IMR-90 (cell line): ENCODE data around the gene ANK3. TPM values are rescaled to one million over a fixed set of nuclear protein-coding genes. Genes with fewer than 3 reads are reported as not detected.

ENCODE experiments used
- ATAC-seq: fragments of 200-7000 bp; cut with Tn5 transposase; 2 replicates; pipeline ENCODE4 v1.9.1; 2020; ENCODE audit warnings: low read depth, mild to moderate bottlenecking, moderate library complexity
- BruUV-seq: library from RNA; stranded (reverse); fragments of 400-500 nt; replicated peaks from 2 replicates; lab custom pipeline; 2021; lab: Mats Ljungman, UMichigan
- CTCF ChIA-PET: fragments of 300-600 bp; formaldehyde crosslinking; extraction: SDS; loops from one replicate; lab custom pipeline; 2021; ENCODE audit warnings: antibody characterized with exemption; lab: Yijun Ruan, JAX
- POLR2A ChIA-PET: fragments of 300-600 bp; sonication (Branson Sonifier 250); formaldehyde crosslinking; loops from one replicate; lab custom pipeline; 2022; ENCODE audit warnings: antibody characterized with exemption; ENCODE audit not compliant: unreplicated experiment; lab: Charles Lee
- DNase-seq: peaks from one replicate; pipeline ENCODE4 v3.0.0; 2013
- H2AFZ ChIP-seq: replicated peaks from 2 replicates; pipeline ENCODE3; 2013; ENCODE audit warnings: low read length, mild to moderate bottlenecking; ENCODE audit not compliant: poor library complexity
- H2AK5ac ChIP-seq: 2 replicates; pipeline ENCODE4 v1.6.1; 2013; ENCODE audit warnings: low read depth, low read length, inconsistent platforms
- H2AK9ac ChIP-seq: replicated peaks from 2 replicates; pipeline ENCODE3; 2013; ENCODE audit warnings: mild to moderate bottlenecking, low read depth, low read length, moderate library complexity; ENCODE audit not compliant: poor library complexity
- H2BK120ac ChIP-seq: 2 replicates; pipeline ENCODE4 v1.6.1; 2013; ENCODE audit warnings: low read depth, low read length, inconsistent platforms
- H2BK15ac ChIP-seq: 3 replicates; pipeline ENCODE4 v1.6.1; 2013; ENCODE audit warnings: low read depth, low read length, inconsistent platforms
- H2BK20ac ChIP-seq: 2 replicates; pipeline ENCODE4 v1.6.1; 2013; ENCODE audit warnings: low read depth, mild to moderate bottlenecking, inconsistent platforms, low read length, moderate library complexity
- H2BK5ac ChIP-seq: 2 replicates; pipeline ENCODE4 v1.6.1; 2013; ENCODE audit warnings: mild to moderate bottlenecking, low read depth, low read length, inconsistent platforms; ENCODE audit not compliant: poor library complexity, severe bottlenecking
- H3K14ac ChIP-seq: replicated peaks from 2 replicates; pipeline ENCODE4 v1.6.1; 2013; ENCODE audit warnings: low read depth, low read length, inconsistent platforms
- H3K18ac ChIP-seq: 2 replicates; pipeline ENCODE4 v1.6.1; 2013; ENCODE audit warnings: low read depth, low read length, control low read depth
- H3K23ac ChIP-seq: 2 replicates; pipeline ENCODE4 v1.6.1; 2013; ENCODE audit warnings: low read depth, low read length, inconsistent platforms
- H3K27ac ChIP-seq: 2 replicates; pipeline ENCODE4 v1.5.1; 2013; ENCODE audit warnings: mild to moderate bottlenecking, control low read depth, low read length; ENCODE audit not compliant: insufficient read depth
- H3K27me3 ChIP-seq: 2 replicates; pipeline ENCODE4 v1.6.1; 2013; ENCODE audit warnings: low read length; ENCODE audit not compliant: control insufficient read depth, insufficient read depth
- H3K36me3 ChIP-seq: 2 replicates; pipeline ENCODE4 v1.6.1; 2013; ENCODE audit warnings: low read length, mixed read lengths; ENCODE audit not compliant: control insufficient read depth, insufficient read depth
- H3K4ac ChIP-seq: 2 replicates; pipeline ENCODE4 v1.6.1; 2013; ENCODE audit warnings: low read depth, low read length, inconsistent platforms
- H3K4me1 ChIP-seq: 2 replicates; pipeline ENCODE4 v1.6.1; 2013; ENCODE audit warnings: low read length, mixed read lengths; ENCODE audit not compliant: control insufficient read depth, insufficient read depth
- H3K4me2 ChIP-seq: 2 replicates; pipeline ENCODE4 v1.6.1; 2013; ENCODE audit warnings: low read depth, mild to moderate bottlenecking, control low read depth, low read length, moderate library complexity
- H3K4me3 ChIP-seq: 2 replicates; pipeline ENCODE4 v1.5.1; 2013; ENCODE audit warnings: low read depth, mild to moderate bottlenecking, control low read depth, low read length, moderate library complexity; ENCODE audit not compliant: insufficient read depth
- H3K56ac ChIP-seq: 2 replicates; pipeline ENCODE4 v1.6.1; 2013; ENCODE audit warnings: low read length, inconsistent platforms; ENCODE audit not compliant: insufficient read depth; ENCODE audit errors: extremely low read depth
- H3K79me1 ChIP-seq, 2 experiments: 2 replicates each; pipeline ENCODE4 v1.6.1; 2013; ENCODE audit warnings: low read length in 2 of 2, inconsistent platforms in 1 of 2, low read depth in 1 of 2
- H3K9ac ChIP-seq: 2 replicates; pipeline ENCODE4 v1.6.1; 2013; ENCODE audit warnings: low read depth, low read length, control low read depth
- H3K9me1 ChIP-seq: 2 replicates; pipeline ENCODE4 v1.6.1; 2013; ENCODE audit warnings: low read length, inconsistent platforms; ENCODE audit not compliant: insufficient read depth
- H3K9me3 ChIP-seq: 2 replicates; pipeline ENCODE4 v1.6.1; 2013; ENCODE audit warnings: low read length; ENCODE audit not compliant: control insufficient read depth, insufficient read depth
- H4K20me1 ChIP-seq: 2 replicates; pipeline ENCODE4 v1.6.1; 2013; ENCODE audit warnings: low read length, inconsistent platforms; ENCODE audit not compliant: insufficient read depth
- H4K5ac ChIP-seq: 2 replicates; pipeline ENCODE4 v1.6.1; 2013; ENCODE audit warnings: mild to moderate bottlenecking, low read depth, low read length, control low read depth
- H4K8ac ChIP-seq, 2 experiments: 2 replicates each; pipeline ENCODE4 v1.6.1; 2013; ENCODE audit warnings: low read depth in 2 of 2, low read length in 2 of 2, control low read depth in 1 of 2, inconsistent platforms in 1 of 2
- H4K91ac ChIP-seq: 2 replicates; pipeline ENCODE4 v1.6.1; 2013; ENCODE audit warnings: low read depth, low read length, inconsistent platforms; ENCODE audit not compliant: insufficient read depth
- BHLHE40 ChIP-seq: fragments of 150-350 bp; IDR thresholded peaks from 2 replicates; pipeline ENCODE4 v1.6.1; 2016; ENCODE audit warnings: mild to moderate bottlenecking, low read depth, low read length
- CEBPB ChIP-seq: IDR thresholded peaks from 2 replicates; pipeline ENCODE4 v1.6.1; 2012; ENCODE audit warnings: low read depth, low read length, improper control_type of control experiment
- CHD1 ChIP-seq: IDR thresholded peaks from 2 replicates; pipeline ENCODE4 v1.6.1; 2012; ENCODE audit warnings: low read depth, low read length, improper control_type of control experiment
- CTCF ChIP-seq: conservative IDR thresholded peaks from 2 replicates; pipeline ENCODE4 v1.5.1; 2012; ENCODE audit warnings: mild to moderate bottlenecking, low read depth, low read length, improper control_type of control experiment
- ELK1 ChIP-seq: fragments of 150-350 bp; IDR thresholded peaks from 2 replicates; pipeline ENCODE4 v1.6.1; 2016; ENCODE audit warnings: low read depth, mild to moderate bottlenecking, low read length, moderate library complexity, borderline replicate concordance
- FOS ChIP-seq: fragments of 150-350 bp; IDR thresholded peaks from 2 replicates; pipeline ENCODE4 v1.6.1; 2016; ENCODE audit warnings: low read depth, low read length
- MAFK ChIP-seq: IDR thresholded peaks from 2 replicates; pipeline ENCODE4 v1.6.1; 2012; ENCODE audit warnings: low read depth, low read length, improper control_type of control experiment
- MAZ ChIP-seq: IDR thresholded peaks from 2 replicates; pipeline ENCODE4 v1.6.1; 2012; ENCODE audit warnings: low read depth, mild to moderate bottlenecking, low read length, improper control_type of control experiment, moderate library complexity, borderline replicate concordance
- MXI1 ChIP-seq: IDR thresholded peaks from 2 replicates; pipeline ENCODE4 v1.6.1; 2012; ENCODE audit warnings: low read depth, mild to moderate bottlenecking, low read length, moderate library complexity, borderline replicate concordance
- NFE2L2 ChIP-seq: fragments of 150-350 bp; IDR thresholded peaks from 2 replicates; pipeline ENCODE4 v1.6.1; 2016; ENCODE audit warnings: low read depth, mild to moderate bottlenecking, low read length
- POLR2A ChIP-seq: IDR thresholded peaks from 2 replicates; pipeline ENCODE4 v1.6.1; 2012; ENCODE audit warnings: mild to moderate bottlenecking, low read depth, low read length
- RAD21 ChIP-seq: IDR thresholded peaks from 2 replicates; pipeline ENCODE4 v1.6.1; 2012; ENCODE audit warnings: low read length, improper control_type of control experiment
- RCOR1 ChIP-seq: IDR thresholded peaks from 2 replicates; pipeline ENCODE4 v1.6.1; 2012; ENCODE audit warnings: mild to moderate bottlenecking, low read length, improper control_type of control experiment; ENCODE audit not compliant: insufficient replicate concordance
- RFX5 ChIP-seq: IDR thresholded peaks from 2 replicates; pipeline ENCODE4 v1.8.0; 2012; ENCODE audit warnings: low read depth, mild to moderate bottlenecking, low read length, moderate library complexity
- SMC3 ChIP-seq: fragments of 150-350 bp; IDR thresholded peaks from 2 replicates; pipeline ENCODE4 v1.6.1; 2016; ENCODE audit warnings: low read depth, mild to moderate bottlenecking, antibody characterized with exemption, low read length, moderate library complexity
- USF2 ChIP-seq: fragments of 150-350 bp; IDR thresholded peaks from 2 replicates; pipeline ENCODE4 v1.6.1; 2017; ENCODE audit warnings: mild to moderate bottlenecking, antibody characterized with exemption, low read length, low read depth
- WGBS, 2 experiments: methylation state at CpG; one replicate each; pipeline versions ENCODE4 v1.1.5 to v1.1.7; 2013; ENCODE audit warnings: missing lambda C conversion rate in 2 of 2; ENCODE audit not compliant: insufficient read length in 1 of 2; ENCODE audit errors: extremely low coverage in 2 of 2; 5-methylcytosine and 5-hydroxymethylcytosine counted together
- dilution Hi-C: fragments of 300-500 bp; cut with HindIII; formaldehyde crosslinking; loops from one replicate; pipeline ENCODE4 v1.14.3; 2018; ENCODE audit warnings: low sequenced_read_pairs; ENCODE audit not compliant: unreplicated experiment
- in situ Hi-C: fragments of 300-500 bp; cut with MboI; formaldehyde crosslinking; loops from 3 replicates; pipeline ENCODE4 v1.14.3; 2019; ENCODE audit warnings: low sequenced_read_pairs, inconsistent platforms, mixed read lengths
- intact Hi-C: fragments of 100-400 bp; cut with micrococcal nuclease; formaldehyde crosslinking; loops from 2 replicates; pipeline ENCODE4 v1.10.0; 2022
- polyA plus RNA-seq, 3 experiments: library from polyadenylated mRNA; depleted of rRNA; stranded (reverse); fragments of >200 nt; gene quantifications; 2 replicates each; pipeline ENCODE4 v1.2.3, GENCODE V29; 2012; ENCODE audit warnings: low replicate concordance in 1 of 3
- total RNA-seq: library from RNA; depleted of rRNA; stranded (reverse); fragments of >200 nt; gene quantifications from 2 replicates; pipeline ENCODE4 v1.2.3, GENCODE V29; 2012

ANK3 gene
- total and polyA plus RNA-seq, 2 of the 4 experiments (the other 2 are of a cell fraction): 0.63 to 1.8 TPM

- in situ Hi-C loops (no loop called here), intact Hi-C loops (loop anchor here (5.0 to 10.0 kb wide), 2 partner anchors 410 to 538 kb away; partner anchors contain the start of gene CDK1), dilution Hi-C loops (no loop called here)
- no peak overlapping the region for H3K14ac ChIP-seq
- no peaks in the 10 kb centered on the region for H4K20me1 ChIP-seq
- no peak overlapping the region for H3K9ac ChIP-seq
- ChIA-PET POLR2A (no interaction called here), CTCF (interaction anchor here (0.6 to 1.7 kb wide), 2 partner anchors 9 to 12 kb away, joined by 4 to 5 read pairs; no protein-coding TSS in a partner anchor)
- no peak overlapping the region for H3K23ac ChIP-seq
- H3K9me1 ChIP-seq: no peaks in the 10 kb centered on the region
- no peak overlapping the region for H2BK15ac ChIP-seq
- no peak overlapping the region for H2BK5ac ChIP-seq
- DNase-seq: no peak
- no peak overlapping the region for H3K18ac ChIP-seq
- no peak overlapping the region for H4K8ac ChIP-seq
- H3K4me1 ChIP-seq: no peaks in the 10 kb centered on the region; the same call in 1 of the 2 replicates
- no peak overlapping the region for H3K56ac ChIP-seq
- no peak overlapping the region for H2BK120ac ChIP-seq
- no peak overlapping the region for H3K4me3 ChIP-seq
- no peak overlapping the region for H3K4me2 ChIP-seq
- H3K9me3 ChIP-seq: no peaks in the 10 kb centered on the region
- no peak overlapping the region for H2AK9ac ChIP-seq
- no TSS peak for BruUV-seq
- H3K27ac ChIP-seq: no peak overlapping the region
- no peak overlapping the region for H4K5ac ChIP-seq
- H3K79me1 ChIP-seq: no peaks in the 10 kb centered on the region
- no peak overlapping the region for H2AK5ac ChIP-seq
- H3K36me3 ChIP-seq: no peaks in the 10 kb centered on the region
- no peaks in the 10 kb centered on the region for H3K27me3 ChIP-seq
- no peak for ATAC-seq
- no peak for TF ChIP-seq RCOR1
- TF ChIP-seq BHLHE40: no peak
- no peak for TF ChIP-seq RAD21
- TF ChIP-seq MXI1: no peak
- TF ChIP-seq ELK1: no peak
- TF ChIP-seq CHD1: no peak
- TF ChIP-seq MAFK: no peak
- TF ChIP-seq POLR2A: no peak
- no peak for TF ChIP-seq CEBPB
- TF ChIP-seq SMC3: no peak
- no peak for TF ChIP-seq MAZ
- no peak for TF ChIP-seq USF2
- TF ChIP-seq RFX5: no peak
- no peak for TF ChIP-seq NFE2L2
- no peak for TF ChIP-seq CTCF
- no peak for TF ChIP-seq FOS
- 67% methylated on average over 1 of the region's 9 CpGs; no CpG with 5 or more reads in 1 of the 2 experiments for WGBS, 2 experiments
- H4K91ac ChIP-seq: no peak overlapping the region
- no peak overlapping the region for H2BK20ac ChIP-seq
- H2AFZ ChIP-seq: no peak overlapping the region
- H3K4ac ChIP-seq: no peak overlapping the region
Observed at GRCh38 chr10:60236869-60237524, 152.7 kb downstream of the ANK3 start.
